HepG2 (cell line): Measurements from ENCODE around the gene DPEP3. TPM values are rescaled to one million over a fixed set of nuclear protein-coding genes. Genes with fewer than 3 reads are reported as not detected.
"Not testable (repeated sequence)": the region's sequence is repeated elsewhere in the genome, so short reads cannot be mapped to it uniquely, and the experiment has no call there.

Source experiments
- DRAP1 ChIP-seq: IDR thresholded peaks from 2 replicates; pipeline ENCODE4 v1.6.1; 2016; ENCODE audit warnings: missing genetic modification reagents, missing compliant biosample characterization
- ERF ChIP-seq: IDR thresholded peaks from 2 replicates; pipeline ENCODE4 v1.6.1; 2018; ENCODE audit warnings: missing biosample characterization, missing genetic modification reagents
- GATAD2A ChIP-seq: IDR thresholded peaks from 2 replicates; pipeline ENCODE4 v1.6.1; 2016
- IKZF5 ChIP-seq: IDR thresholded peaks from 2 replicates; pipeline ENCODE4 v1.6.1; 2018; ENCODE audit warnings: missing genetic modification reagents, mild to moderate bottlenecking, missing compliant biosample characterization
- KLF16 ChIP-seq, 2 experiments: sonication (generic) in 1 of 2; formaldehyde crosslinking in 1 of 2; IDR thresholded peaks; 2 replicates each; pipeline versions ENCODE4 v1.6.1 to v1.8.0; 2016 to 2023; ENCODE audit warnings: missing genetic modification reagents in 2 of 2, missing compliant biosample characterization in 1 of 2
- KMT2B ChIP-seq: IDR thresholded peaks from 2 replicates; pipeline ENCODE4 v1.6.1; 2016; ENCODE audit warnings: missing genetic modification reagents, missing compliant biosample characterization
- NCOA2 ChIP-seq: sonication (generic); formaldehyde crosslinking; IDR thresholded peaks from 2 replicates; pipeline ENCODE4 v1.8.0; 2022; ENCODE audit warnings: inconsistent platforms
- PAXIP1 ChIP-seq: sonication (generic); formaldehyde crosslinking; conservative IDR thresholded peaks from 2 replicates; pipeline ENCODE4 v1.4.0; 2020; ENCODE audit warnings: mild to moderate bottlenecking, missing genetic modification reagents, moderate library complexity
- POGZ ChIP-seq: sonication (generic); formaldehyde crosslinking; IDR thresholded peaks from 2 replicates; pipeline ENCODE4 v1.4.0; 2020; ENCODE audit warnings: mild to moderate bottlenecking, missing genetic modification reagents
- POLR2A ChIP-seq, 2 experiments: IDR thresholded peaks; 2 replicates each; pipeline ENCODE4 v1.6.1; 2011; ENCODE audit warnings: low read depth in 2 of 2, low read length in 2 of 2, mild to moderate bottlenecking in 1 of 2, moderate library complexity in 1 of 2; ENCODE audit not compliant: insufficient read depth in 1 of 2
- POLR2AphosphoS5 ChIP-seq: IDR thresholded peaks from 2 replicates; pipeline ENCODE4 v1.6.1; 2012; ENCODE audit warnings: low read depth, low read length
- RBFOX2 ChIP-seq: fragments of 200-400 bp; formaldehyde crosslinking; IDR thresholded peaks from 2 replicates; pipeline ENCODE4 v1.6.1; 2017; ENCODE audit warnings: low read depth, mild to moderate bottlenecking, low read length
- RBM22 ChIP-seq: fragments of 200-400 bp; formaldehyde crosslinking; optimal IDR thresholded peaks from 2 replicates; pipeline ENCODE3; 2017; ENCODE audit warnings: mild to moderate bottlenecking, low read length, moderate library complexity
- SALL1 ChIP-seq: sonication (generic); formaldehyde crosslinking; IDR thresholded peaks from 2 replicates; pipeline ENCODE4 v1.8.0; 2022; ENCODE audit warnings: mild to moderate bottlenecking, missing genetic modification reagents
- SP1 ChIP-seq, 2 experiments: fragments of 450-650 bp in 1 of 2; sonication (generic) in 1 of 2; formaldehyde crosslinking in 1 of 2; IDR thresholded peaks; 2 replicates each; pipeline versions ENCODE4 v1.4.0 to v1.6.1; 2016 to 2020; ENCODE audit warnings: missing genetic modification reagents in 1 of 2
- YEATS4 ChIP-seq: sonication (generic); formaldehyde crosslinking; IDR thresholded peaks from 2 replicates; pipeline ENCODE4 v1.4.0; 2020; ENCODE audit warnings: missing genetic modification reagents, borderline replicate concordance
- ZBTB4 ChIP-seq: sonication (generic); formaldehyde crosslinking; IDR thresholded peaks from 2 replicates; pipeline ENCODE4 v1.4.0; 2020; ENCODE audit warnings: missing genetic modification reagents, mild to moderate bottlenecking, borderline replicate concordance
- ZC3H13 ChIP-seq: sonication (generic); formaldehyde crosslinking; IDR thresholded peaks from 2 replicates; pipeline ENCODE4 v1.8.1; 2023; ENCODE audit warnings: mild to moderate bottlenecking, missing genetic modification reagents, moderate library complexity
- ZMYM4 ChIP-seq: sonication (generic); formaldehyde crosslinking; IDR thresholded peaks from 2 replicates; pipeline ENCODE4 v1.8.1; 2023; ENCODE audit warnings: mild to moderate bottlenecking, missing genetic modification reagents
- ZNF207 ChIP-seq: fragments of 450-650 bp; IDR thresholded peaks from 2 replicates; pipeline ENCODE4 v1.6.1; 2016; ENCODE audit warnings: antibody characterized with exemption, borderline replicate concordance
- ZNF614 ChIP-seq: IDR thresholded peaks from 2 replicates; pipeline ENCODE4 v1.6.1; 2018; ENCODE audit warnings: missing biosample characterization, missing genetic modification reagents, inconsistent platforms, borderline replicate concordance
- polyA plus RNA-seq, 8 experiments: library from polyadenylated mRNA; depleted of rRNA in 3 of 8; stranded (reverse) in 7 of 8; unstranded in 1 of 8; fragments of >200 nt; fragmentation: Illumina TruSeq in 4 of 8; extraction: Trizol in 4 of 8; gene quantifications; 2 replicates each; pipeline versions ENCODE4 v1.2.1 to v1.2.3, GENCODE V29; 2011 to 2016; ENCODE audit warnings: low read depth in 4 of 8, missing spikeins in 1 of 8, mixed read lengths in 1 of 8; ENCODE audit not compliant: insufficient read depth in 1 of 8
- total RNA-seq, 5 experiments: library from RNA; depleted of rRNA; stranded (reverse); fragments of >200 nt; fragmentation: Illumina TruSeq; extraction: Trizol; gene quantifications; 2 replicates each; pipeline ENCODE4 v1.2.3, GENCODE V29; 2016; ENCODE audit warnings: low read depth in 1 of 5

Gene DPEP3
- total and polyA plus RNA-seq, 2 of the 13 experiments (the other 11 are each of a cell fraction or from before 2014, with no cell fraction given), result not detected

GRCh38 chr16:67998779-67999688, 18.7 kb upstream of the DPEP3 start, which contains the start of gene DPEP2 (continued):
- TF ChIP-seq ERF (CRISPR knock-in tag), result peak; percentile 15; the same call in 1 of the 2 replicates
- TF ChIP-seq NCOA2 (CRISPR knock-in tag), result peak; percentile 14; the same call in 1 of the 2 replicates
- TF ChIP-seq KMT2B (CRISPR knock-in tag), result 0 out of 2 replicates have a peak, but pooled peaks have one; percentile 25
- TF ChIP-seq ZC3H13 (CRISPR knock-in tag), result 0 out of 2 replicates have a peak, but pooled peaks have one; percentile 16
- not testable (repeated sequence) for TF ChIP-seq SP1 (IDR thresholded peaks at IDR 0.05)
- TF ChIP-seq SP1 (CRISPR knock-in tag; IDR thresholded peaks at IDR 0.05), result peak; percentile 36; the same call in 1 of the 2 replicates
- TF ChIP-seq ZNF207, result 0 out of 2 replicates have a peak, but pooled peaks have one; percentile 15
- TF ChIP-seq POLR2AphosphoS5, result peak; percentile 72
- peak; percentile 21; the same call in 1 of the 2 replicates for TF ChIP-seq GATAD2A (CRISPR knock-in tag)
- TF ChIP-seq PAXIP1 (CRISPR knock-in tag), result 0 out of 2 replicates have a peak, but pooled peaks have one; percentile 5
- TF ChIP-seq YEATS4 (CRISPR knock-in tag), result peak; percentile 24; the same call in 1 of the 2 replicates
- peak; percentile 97 for TF ChIP-seq ZMYM4 (CRISPR knock-in tag)
- peak; percentile 57; the same call in 1 of the 2 replicates for TF ChIP-seq ZBTB4 (CRISPR knock-in tag)
- TF ChIP-seq RBM22, result peak; percentile 23
- 0 out of 2 replicates have a peak, but pooled peaks have one; percentile 28 for TF ChIP-seq RBFOX2
- TF ChIP-seq POLR2A (IDR thresholded peaks at IDR 0.05; ENCODE audit: insufficient read depth in 1 of 2, low read depth in 2 of 2, low read length in 2 of 2), result peak; percentile 75 to 86
- peak; percentile 84 for TF ChIP-seq DRAP1 (CRISPR knock-in tag)
- peak in 1 of 2 experiments; percentile 57; a peak in 1 of 4 replicates for TF ChIP-seq KLF16 (CRISPR knock-in tag; IDR thresholded peaks at IDR 0.05)
- 0 out of 2 replicates have a peak, but pooled peaks have one; percentile 39 for TF ChIP-seq SALL1 (CRISPR knock-in tag)
- TF ChIP-seq IKZF5, result peak; percentile 63; the same call in 1 of the 2 replicates
- peak; percentile 92 for TF ChIP-seq POGZ (CRISPR knock-in tag)
- TF ChIP-seq ZNF614 (CRISPR knock-in tag), result 0 out of 2 replicates have a peak, but pooled peaks have one; percentile 16
